Mammary epithelial cell (primary cell): ENCODE data around the gene MAML3.

Experiments used
- CTCF ChIP-seq, 2 donors: IDR thresholded peaks in 1 of 2; conservative IDR thresholded peaks in 1 of 2; 2 replicates each; pipeline ENCODE4 v1.5.1; 2011 to 2012; ENCODE audit warnings: inconsistent platforms in 2 of 2, low read length in 2 of 2, mild to moderate bottlenecking in 2 of 2, control low read depth in 1 of 2, low read depth in 1 of 2; ENCODE audit not compliant: insufficient read depth in 1 of 2; ENCODE audit errors: extremely low read depth in 1 of 2
- EZH2 ChIP-seq: IDR thresholded peaks from 2 replicates; pipeline ENCODE4 v1.6.1; 2012; ENCODE audit warnings: low read length, inconsistent platforms, borderline replicate concordance

GRCh38 chr4:139920486-139921002 is 233.4 kb downstream of the MAML3 start:
- no peak for TF ChIP-seq CTCF (conservative IDR thresholded peaks at IDR 0.05 in 1 of 2, IDR thresholded peaks at IDR 0.05 in 1 of 2; ENCODE audit: extremely low read depth in 1 of 2, insufficient read depth in 1 of 2, low read depth in 1 of 2, low read length in 2 of 2)
- TF ChIP-seq EZH2: no peak
